SK-N-SH (cell line): ENCODE data around the gene THEMIS. TPM values are rescaled to one million over a fixed set of nuclear protein-coding genes. Genes with fewer than 3 reads are reported as not detected.

Experiments
- CTCF ChIA-PET: fragments of 300-600, 350-600 bp; formaldehyde crosslinking; extraction: SDS; loops from one replicate; lab custom pipeline; 2021; lab: Yijun Ruan, JAX
- POLR2A ChIA-PET: fragments of 350-600 bp; sonication (Branson Sonifier 250); formaldehyde crosslinking; extraction: SDS; loops from one replicate; lab custom pipeline; 2020; ENCODE audit warnings: antibody characterized with exemption, inconsistent platforms; lab: Yijun Ruan, JAX
- DNase-seq: peaks from one replicate; pipeline ENCODE4 v3.0.0; 2012
- H2AFZ ChIP-seq: fragments of 200-600 bp; sonication (generic); 2 replicates; pipeline ENCODE4 v1.8.1; 2016; ENCODE audit warnings: antibody characterized with exemption, mild to moderate bottlenecking, low read depth
- H3F3A ChIP-seq: fragments of 200-600 bp; sonication (generic); replicated peaks from 2 replicates; pipeline ENCODE3; 2016; ENCODE audit warnings: antibody characterized with exemption, mild to moderate bottlenecking; ENCODE audit not compliant: insufficient read depth
- H3K27ac ChIP-seq, 2 experiments: fragments of 200-500 bp in 1 of 2; fragments of 200-600 bp in 1 of 2; sonication (Bioruptor generic) in 1 of 2; sonication (generic), shearing (Covaris generic) in 1 of 2; 2 replicates each; pipeline versions ENCODE4 v1.5.1 to v1.6.1; 2014 to 2016; ENCODE audit warnings: low read depth in 2 of 2, inconsistent platforms in 1 of 2, low read length in 1 of 2, mild to moderate bottlenecking in 1 of 2, mixed read lengths in 1 of 2
- H3K27me3 ChIP-seq: fragments of 200-600 bp; sonication (generic), shearing (Covaris generic); 2 replicates; pipeline ENCODE4 v1.6.1; 2016; ENCODE audit warnings: mixed run types; ENCODE audit not compliant: insufficient read depth
- H3K36me3 ChIP-seq, 2 experiments: fragments of 200-500 bp in 1 of 2; fragments of 200-600 bp in 1 of 2; sonication (Bioruptor generic) in 1 of 2; sonication (generic) in 1 of 2; replicated peaks in 1 of 2; 2 replicates each; pipeline versions ENCODE3 to v1.5.1; 2014 to 2016; ENCODE audit warnings: low read length in 1 of 2, mild to moderate bottlenecking in 1 of 2; ENCODE audit not compliant: insufficient read depth in 2 of 2, control insufficient read depth in 1 of 2
- H3K4me1 ChIP-seq, 2 experiments: fragments of 200-500 bp in 1 of 2; fragments of 200-600 bp in 1 of 2; sonication (Bioruptor generic) in 1 of 2; sonication (generic), shearing (Covaris generic) in 1 of 2; 2 replicates each; pipeline versions ENCODE4 v1.5.1 to v1.6.1; 2014 to 2016; ENCODE audit warnings: low read depth in 1 of 2, low read length in 1 of 2, mixed run types in 1 of 2; ENCODE audit not compliant: insufficient read depth in 2 of 2, control insufficient read depth in 1 of 2
- H3K4me2 ChIP-seq: fragments of 200-600 bp; sonication (generic), shearing (Covaris generic); 2 replicates; pipeline ENCODE4 v1.6.1; 2017; ENCODE audit warnings: mixed run types
- H3K4me3 ChIP-seq, 2 experiments: fragments of 200-500 bp in 1 of 2; fragments of 200-600 bp in 1 of 2; sonication (Bioruptor generic) in 1 of 2; sonication (generic), shearing (Covaris generic) in 1 of 2; 2 replicates each; pipeline versions ENCODE4 v1.5.1 to v1.8.1; 2014 to 2016; ENCODE audit warnings: low read depth in 2 of 2, inconsistent platforms in 1 of 2, low read length in 1 of 2, mild to moderate bottlenecking in 1 of 2, mixed read lengths in 1 of 2, moderate library complexity in 1 of 2
- H3K79me2 ChIP-seq: fragments of 200-600 bp; sonication (generic); 2 replicates; pipeline ENCODE4 v1.8.1; 2017; ENCODE audit warnings: mild to moderate bottlenecking; ENCODE audit not compliant: insufficient read depth
- H3K9ac ChIP-seq: fragments of 200-600 bp; sonication (generic); 2 replicates; pipeline ENCODE4 v1.6.1; 2017; ENCODE audit warnings: mixed run types
- H3K9me2 ChIP-seq: fragments of 200-600 bp; sonication (generic); 2 replicates; pipeline ENCODE4 v1.6.1; 2017; ENCODE audit warnings: mixed run types
- H3K9me3 ChIP-seq: fragments of 200-600 bp; sonication (generic); 2 replicates; pipeline ENCODE4 v1.6.1; 2017; ENCODE audit warnings: mixed run types, mild to moderate bottlenecking, moderate library complexity
- H4K20me1 ChIP-seq: fragments of 200-600 bp; sonication (generic); 2 replicates; pipeline ENCODE4 v1.6.1; 2017; ENCODE audit warnings: mild to moderate bottlenecking, mixed run types; ENCODE audit not compliant: insufficient read depth
- FOXJ3 ChIP-seq: sonication (generic); formaldehyde crosslinking; IDR thresholded peaks from 2 replicates; pipeline ENCODE4 v1.5.1; 2020; ENCODE audit warnings: mild to moderate bottlenecking, missing genetic modification reagents
- FOXM1 ChIP-seq: IDR thresholded peaks from 2 replicates; pipeline ENCODE4 v1.4.0; 2012; ENCODE audit warnings: low read depth, mild to moderate bottlenecking
- GATA2 ChIP-seq: sonication (generic); formaldehyde crosslinking; IDR thresholded peaks from 2 replicates; pipeline ENCODE4 v1.5.0; 2020; ENCODE audit warnings: mild to moderate bottlenecking, missing genetic modification reagents
- IRF3 ChIP-seq: fragments of 150-350 bp; IDR thresholded peaks from 2 replicates; pipeline ENCODE4 v1.6.1; 2016; ENCODE audit warnings: mild to moderate bottlenecking, low read depth, low read length
- NFIC ChIP-seq: IDR thresholded peaks from 2 replicates; pipeline ENCODE4 v1.4.0; 2012; ENCODE audit warnings: borderline replicate concordance
- REST ChIP-seq: IDR thresholded peaks from 2 replicates; pipeline ENCODE4 v1.6.1; 2012; ENCODE audit warnings: mild to moderate bottlenecking, low read depth, low read length, moderate library complexity
- RXRA ChIP-seq: IDR thresholded peaks from 2 replicates; pipeline ENCODE4 v1.4.0; 2012; ENCODE audit warnings: low read depth, mild to moderate bottlenecking, borderline replicate concordance
- SMC3 ChIP-seq: IDR thresholded peaks from 2 replicates; pipeline ENCODE4 v1.6.1; 2012; ENCODE audit warnings: low read depth, low read length, improper control_type of control experiment
- TAF1 ChIP-seq: IDR thresholded peaks from 2 replicates; pipeline ENCODE4 v1.6.1; 2012; ENCODE audit warnings: low read depth, mild to moderate bottlenecking, low read length, moderate library complexity, borderline replicate concordance
- TCF12 ChIP-seq: IDR thresholded peaks from 2 replicates; pipeline ENCODE4 v1.4.0; 2012
- TEAD4 ChIP-seq: IDR thresholded peaks from 2 replicates; pipeline ENCODE4 v1.4.0; 2012; ENCODE audit warnings: mild to moderate bottlenecking, borderline replicate concordance; ENCODE audit not compliant: insufficient read depth
- YY1 ChIP-seq: IDR thresholded peaks from 2 replicates; pipeline ENCODE4 v1.4.0; 2012; ENCODE audit warnings: low read depth, mild to moderate bottlenecking
- polyA plus RNA-seq, 3 experiments: library from polyadenylated mRNA; depleted of rRNA; stranded (reverse); fragments of >200 nt; gene quantifications; 2 replicates each; pipeline ENCODE4 v1.2.3, GENCODE V29; 2012
- TF ChIP-seq, protein P1 (sequence below): fragments of 150-350 bp; IDR thresholded peaks from 2 replicates; pipeline ENCODE4 v1.6.1; 2017; ENCODE audit warnings: antibody characterized with exemption, low read length, low read depth, borderline replicate concordance
- TF ChIP-seq, protein P2 (sequence below): fragments of 200-600 bp; sonication (generic); IDR thresholded peaks from 2 replicates; pipeline ENCODE4 v1.6.1; 2017; ENCODE audit warnings: antibody characterized with exemption, mild to moderate bottlenecking, moderate library complexity

Gene THEMIS
- polyA plus RNA-seq, 1 of the 3 experiments (the other 2 are of a cell fraction), result not detected

DNA sequence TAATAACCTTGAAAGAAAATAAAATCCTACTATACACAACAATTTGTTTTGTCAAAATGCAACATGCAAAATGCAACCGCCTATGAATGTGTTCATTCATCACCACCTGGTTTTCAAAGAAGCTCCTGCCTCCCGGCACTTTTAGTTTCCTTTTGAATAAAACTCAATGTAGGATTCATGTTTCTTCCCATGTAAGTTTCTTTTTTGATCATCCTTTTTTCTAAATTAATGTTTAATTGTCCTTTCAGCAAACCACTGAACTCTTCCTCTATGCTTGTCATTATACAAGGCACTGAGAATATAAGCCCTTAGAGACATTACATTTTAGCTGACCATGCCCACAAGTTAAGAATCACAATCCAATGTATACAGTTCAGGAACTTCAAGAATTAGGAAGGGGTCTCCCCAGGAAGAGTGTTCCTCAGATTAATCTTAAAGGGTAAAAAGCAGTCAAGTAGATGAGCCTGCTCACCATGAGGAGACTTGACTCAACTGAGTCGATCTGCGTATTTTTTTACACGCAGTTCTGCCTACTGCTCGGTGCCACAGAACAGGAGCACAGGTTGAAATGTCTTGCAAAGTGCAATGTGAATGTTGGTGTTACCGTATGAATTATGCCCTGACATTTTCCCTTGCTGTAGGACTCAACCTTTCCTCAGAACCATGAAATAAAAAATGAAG lies 7.2 kb upstream of the THEMIS start (continued):
- no peak for TF ChIP-seq REST
- TF ChIP-seq TAF1, result no peak
- TF ChIP-seq RXRA, result no peak
- TF ChIP-seq IRF3, result no peak

DNA sequence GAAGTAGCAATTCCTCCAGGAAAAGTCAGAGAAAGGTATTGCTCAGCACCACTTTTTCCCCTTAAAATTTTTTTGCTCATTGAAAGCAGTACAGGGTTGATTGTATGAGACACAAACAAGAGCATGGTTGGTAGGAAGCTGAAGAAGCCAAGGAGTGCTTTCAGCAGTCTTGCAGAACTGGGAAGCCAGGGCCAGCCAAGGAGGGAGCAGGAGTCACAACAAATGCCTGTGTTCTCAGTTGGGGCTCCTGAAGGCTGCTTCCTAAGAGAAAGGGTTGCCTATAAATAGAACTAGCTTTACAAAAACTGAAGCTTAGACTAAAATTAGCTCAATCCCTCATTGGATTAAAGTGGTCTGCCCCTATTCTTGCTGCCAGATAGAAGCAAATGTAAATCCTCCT lies 3.3 kb upstream of the THEMIS start:
- DNase-seq, result no peak
- H3K27ac ChIP-seq, result no peak overlapping the region
- H3K9ac ChIP-seq, result no peak overlapping the region
- TF ChIP-seq, protein P1, sequence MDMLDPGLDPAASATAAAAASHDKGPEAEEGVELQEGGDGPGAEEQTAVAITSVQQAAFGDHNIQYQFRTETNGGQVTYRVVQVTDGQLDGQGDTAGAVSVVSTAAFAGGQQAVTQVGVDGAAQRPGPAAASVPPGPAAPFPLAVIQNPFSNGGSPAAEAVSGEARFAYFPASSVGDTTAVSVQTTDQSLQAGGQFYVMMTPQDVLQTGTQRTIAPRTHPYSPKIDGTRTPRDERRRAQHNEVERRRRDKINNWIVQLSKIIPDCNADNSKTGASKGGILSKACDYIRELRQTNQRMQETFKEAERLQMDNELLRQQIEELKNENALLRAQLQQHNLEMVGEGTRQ, result no peak
- no peak for TF ChIP-seq FOXJ3 (CRISPR knock-in tag)
- TF ChIP-seq NFIC, result no peak
- TF ChIP-seq, protein P2, sequence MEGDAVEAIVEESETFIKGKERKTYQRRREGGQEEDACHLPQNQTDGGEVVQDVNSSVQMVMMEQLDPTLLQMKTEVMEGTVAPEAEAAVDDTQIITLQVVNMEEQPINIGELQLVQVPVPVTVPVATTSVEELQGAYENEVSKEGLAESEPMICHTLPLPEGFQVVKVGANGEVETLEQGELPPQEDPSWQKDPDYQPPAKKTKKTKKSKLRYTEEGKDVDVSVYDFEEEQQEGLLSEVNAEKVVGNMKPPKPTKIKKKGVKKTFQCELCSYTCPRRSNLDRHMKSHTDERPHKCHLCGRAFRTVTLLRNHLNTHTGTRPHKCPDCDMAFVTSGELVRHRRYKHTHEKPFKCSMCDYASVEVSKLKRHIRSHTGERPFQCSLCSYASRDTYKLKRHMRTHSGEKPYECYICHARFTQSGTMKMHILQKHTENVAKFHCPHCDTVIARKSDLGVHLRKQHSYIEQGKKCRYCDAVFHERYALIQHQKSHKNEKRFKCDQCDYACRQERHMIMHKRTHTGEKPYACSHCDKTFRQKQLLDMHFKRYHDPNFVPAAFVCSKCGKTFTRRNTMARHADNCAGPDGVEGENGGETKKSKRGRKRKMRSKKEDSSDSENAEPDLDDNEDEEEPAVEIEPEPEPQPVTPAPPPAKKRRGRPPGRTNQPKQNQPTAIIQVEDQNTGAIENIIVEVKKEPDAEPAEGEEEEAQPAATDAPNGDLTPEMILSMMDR, result no peak
- TF ChIP-seq IRF3, result no peak
- no peak for TF ChIP-seq SMC3
- TF ChIP-seq REST, result no peak
- TF ChIP-seq TEAD4, result no peak
- TF ChIP-seq GATA2 (CRISPR knock-in tag), result no peak
- TF ChIP-seq YY1, result no peak
- TF ChIP-seq FOXM1, result no peak
- TF ChIP-seq TCF12, result no peak
- TF ChIP-seq, all 33 proteins: peak for 0
- Histone ChIP-seq H3K9me2 (no peaks in the 10 kb centered on the region), H2AFZ (no peak overlapping the region), H3K36me3 (no peaks in the 10 kb centered on the region), H3K4me2 (no peak overlapping the region), H3K27me3 (no peaks in the 10 kb centered on the region), H3K79me2 (no peaks in the 10 kb centered on the region), H4K20me1 (no peaks in the 10 kb centered on the region), H3F3A (no peaks in the 10 kb centered on the region), H3K4me3 (no peak overlapping the region), H3K9me3 (no peaks in the 10 kb centered on the region), H3K4me1 (no peaks in the 10 kb centered on the region)
- ChIA-PET CTCF (no interaction called here), POLR2A (no interaction called here)
